ENCODE data around the gene PRRX2. TPM values are rescaled to one million over a fixed set of nuclear protein-coding genes. Genes with fewer than 3 reads are reported as not detected.
"Not testable (repeated sequence)": the region's sequence is repeated elsewhere in the genome, so short reads cannot be mapped to it uniquely, and the experiment has no call there.

The PRRX2 gene
- total RNA-seq, 1 donor from 2014 or later, result not detected

DNA sequence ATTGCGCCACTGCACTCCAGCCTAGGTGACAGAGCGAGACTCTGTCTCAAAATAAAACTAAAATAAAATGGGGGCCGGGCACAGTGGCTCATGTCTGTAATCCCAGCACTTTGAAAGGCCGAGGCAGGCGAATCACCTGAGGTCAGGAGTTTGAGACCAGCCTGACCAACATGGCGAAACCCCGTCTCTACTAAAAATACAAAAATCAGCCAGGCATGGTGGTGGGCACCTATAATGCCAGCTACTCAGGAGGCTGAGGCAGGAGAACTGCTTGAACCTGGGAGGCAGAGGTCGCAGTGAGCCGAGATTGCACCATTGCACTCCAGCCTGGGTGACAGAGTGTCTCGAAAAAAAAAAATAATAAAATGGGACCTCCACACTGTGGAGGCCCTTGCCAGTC is 29.1 kb upstream of the PRRX2 start:
- DNase-seq (ENCODE audit: low read depth, low spot score), result not testable (repeated sequence)

DNA sequence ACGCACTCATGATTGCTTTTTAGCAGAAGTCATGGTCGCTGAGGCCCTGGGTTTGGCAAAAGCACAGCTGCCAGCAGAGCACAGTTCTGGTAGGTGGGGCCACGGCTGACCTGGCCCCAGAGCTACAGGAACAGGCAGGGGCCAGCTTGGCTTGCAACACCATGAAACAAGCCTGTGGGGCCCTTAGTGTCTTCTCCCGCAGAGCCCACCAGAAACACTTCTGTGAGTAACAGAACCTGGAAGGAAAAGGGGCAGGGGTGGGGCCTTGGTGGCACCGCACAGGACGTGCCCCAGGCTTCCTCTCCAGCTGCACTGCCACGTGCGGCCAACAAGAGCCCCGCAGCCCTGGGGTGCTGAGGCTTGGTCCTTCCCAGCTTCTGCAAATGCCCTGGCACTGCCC is 28.3 kb upstream of the PRRX2 start:
- DNase-seq (ENCODE audit: low read depth, low spot score), result no peak

DNA sequence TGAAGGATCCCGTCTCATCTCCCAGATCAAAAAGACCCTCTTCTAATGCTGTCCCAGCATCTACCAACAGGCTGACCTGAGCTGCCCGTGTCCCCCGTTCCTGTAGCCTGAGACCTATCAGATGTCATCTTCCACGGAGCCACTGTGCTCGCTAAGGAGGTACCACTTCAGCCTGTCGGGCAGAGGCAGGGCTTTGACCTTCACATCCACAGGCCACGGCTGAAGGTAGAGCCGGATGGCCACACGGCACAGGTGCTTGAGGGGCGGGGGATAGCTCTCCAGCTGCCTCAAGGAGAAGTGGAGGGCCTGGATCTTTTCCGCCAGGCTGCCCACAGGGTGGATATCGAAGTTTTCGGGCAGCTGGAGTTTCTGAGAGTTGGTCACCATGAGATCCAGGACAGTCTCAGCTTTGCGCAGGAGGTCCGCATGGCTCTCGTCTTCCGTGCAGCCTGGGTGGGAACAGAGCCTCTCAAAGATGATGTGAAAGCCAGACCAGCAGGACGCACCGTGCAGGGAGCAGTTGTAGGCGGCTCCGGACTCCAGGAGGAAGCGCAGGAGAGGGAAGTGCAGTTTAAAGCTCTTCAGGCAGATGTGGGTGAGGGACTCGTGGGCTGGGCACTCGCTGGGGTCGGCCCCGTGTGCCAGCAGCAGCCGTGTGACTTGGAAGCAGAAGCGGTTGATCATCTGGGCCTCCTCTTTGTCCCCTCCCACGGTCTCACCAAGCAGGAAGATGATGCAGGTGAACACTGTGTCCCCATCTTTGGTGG is 27.6 kb upstream of the PRRX2 start:
- DNase-seq (ENCODE audit: low read depth, low spot score), result no peak

DNA sequence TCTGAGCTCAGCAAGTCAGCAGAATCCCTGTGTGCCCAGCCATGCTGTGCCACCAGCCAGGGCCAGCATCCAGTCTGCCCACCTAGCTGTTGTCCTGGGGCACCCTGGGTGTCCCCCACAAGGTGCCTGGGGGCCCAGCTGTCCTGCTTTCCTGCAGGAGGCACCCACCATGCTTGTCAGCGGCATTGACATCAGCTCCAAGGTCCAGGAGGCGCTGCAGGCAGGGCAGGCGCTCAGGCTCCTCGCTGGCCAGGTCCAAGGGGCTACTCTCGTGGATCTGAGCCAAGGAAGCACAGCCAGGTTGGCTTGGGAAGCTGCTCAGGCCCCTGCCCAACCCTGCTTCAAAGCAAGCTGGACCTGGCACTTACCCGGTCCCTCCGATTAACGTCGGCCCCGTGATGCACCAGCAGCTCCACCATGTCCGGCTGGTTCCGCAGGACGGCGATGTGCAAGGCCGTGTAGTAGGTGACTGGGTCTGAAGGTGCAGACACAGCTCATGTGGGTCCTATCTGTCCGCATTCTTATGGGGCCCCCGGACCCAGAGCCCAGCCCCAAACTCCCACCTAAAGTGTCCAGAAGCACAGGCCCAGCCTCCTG is 26.3 kb upstream of the PRRX2 start:
- DNase-seq (ENCODE audit: low read depth, low spot score), result no peak

DNA sequence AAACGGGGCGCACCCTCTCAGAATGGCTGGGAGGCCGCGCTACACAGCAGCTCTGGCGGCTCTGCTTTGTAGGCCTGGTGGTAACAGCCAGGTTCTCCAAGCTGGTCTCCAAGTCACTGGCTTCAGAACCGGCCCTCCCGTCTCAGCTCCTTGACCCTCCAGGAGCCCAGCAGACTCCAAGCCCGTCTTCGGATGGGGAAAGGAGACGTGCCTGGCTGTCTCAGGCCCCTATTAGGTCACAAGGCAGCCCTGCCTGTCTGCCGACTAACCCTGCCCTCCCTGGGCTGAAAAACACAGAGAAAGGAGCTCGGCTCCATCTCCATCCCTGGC is 25.7 kb upstream of the PRRX2 start:
- DNase-seq (ENCODE audit: low read depth, low spot score), result no peak

DNA sequence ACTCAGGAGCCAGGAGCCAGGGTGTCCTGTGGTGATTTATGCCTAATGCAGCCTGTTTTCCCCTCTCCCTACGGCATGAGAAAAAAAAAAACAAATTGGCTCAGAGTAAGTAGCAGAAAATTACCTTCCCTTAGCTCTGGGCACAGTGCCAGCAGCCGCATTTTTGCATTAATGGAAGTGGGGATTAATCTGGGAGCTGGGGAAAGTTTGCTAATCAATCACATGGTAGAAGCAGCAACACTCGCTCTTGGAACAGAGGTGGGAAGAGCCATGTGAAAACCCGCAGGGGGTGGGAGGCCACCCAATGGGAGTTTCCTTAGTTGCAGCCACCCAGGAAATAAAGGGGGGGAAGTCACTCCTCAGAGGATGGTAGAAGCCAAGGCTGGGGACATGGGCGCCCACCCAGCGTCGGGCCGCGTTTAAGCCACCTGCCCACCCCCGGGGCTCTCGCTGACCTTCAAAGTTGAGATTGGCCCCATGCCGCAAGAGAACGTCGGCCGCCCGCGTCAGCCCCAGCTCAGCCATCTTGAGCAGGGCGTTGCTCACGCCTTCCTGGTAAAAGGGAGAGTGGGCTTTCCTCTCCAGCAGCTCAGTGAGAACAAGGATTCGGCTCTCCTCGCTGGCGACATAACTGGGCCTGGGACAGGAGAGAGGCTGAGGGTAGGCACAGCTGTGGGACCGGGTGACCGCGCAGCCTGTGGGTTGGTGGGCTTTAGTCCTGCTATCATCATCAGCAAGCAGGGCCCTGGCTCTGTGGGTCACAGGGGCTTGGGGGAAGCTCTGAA is 25.2 kb upstream of the PRRX2 start:
- DNase-seq (ENCODE audit: low read depth, low spot score), result no peak

DNA sequence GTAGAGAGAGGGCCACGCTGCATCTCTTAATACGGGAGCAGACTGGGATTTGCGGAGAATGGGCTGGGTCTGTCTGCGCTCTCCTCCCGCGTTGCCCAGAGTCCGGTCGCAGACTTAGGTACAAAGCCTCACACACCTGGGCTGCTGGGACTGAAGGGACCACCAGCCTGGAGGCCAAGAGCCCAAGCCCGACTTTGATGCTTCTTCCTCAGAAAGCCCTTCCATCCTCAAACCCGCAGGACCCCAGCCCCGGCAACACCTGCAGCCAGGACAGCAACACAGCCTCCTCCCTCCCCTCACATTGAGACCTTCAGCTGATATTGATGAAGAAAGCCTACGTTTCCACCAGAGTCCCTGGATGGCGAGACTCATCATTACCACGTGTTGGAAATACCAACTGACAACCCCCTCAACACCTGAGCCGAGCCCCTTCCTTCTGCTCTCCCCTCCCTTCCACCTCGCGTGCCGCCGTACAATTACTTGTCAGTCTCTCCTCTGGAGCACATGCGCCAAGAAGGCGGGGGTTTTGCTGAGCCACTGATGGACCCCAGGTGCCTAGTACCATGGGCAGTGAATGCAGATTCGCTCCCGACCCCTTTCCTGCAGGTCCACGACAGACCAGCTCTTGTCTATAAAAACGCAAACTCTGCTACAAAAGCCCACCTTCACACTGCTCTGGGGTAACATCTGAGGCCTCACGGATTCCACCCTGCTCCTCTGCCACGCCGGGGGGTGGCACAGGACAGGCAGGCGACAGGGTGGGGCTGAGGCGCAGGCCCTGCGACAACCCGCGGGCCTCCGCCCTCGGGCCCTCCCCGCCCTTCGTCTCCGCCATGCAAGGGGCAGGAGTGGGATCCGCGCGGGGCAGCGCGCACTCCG is 24.3 kb upstream of the PRRX2 start:
- no peak for DNase-seq (ENCODE audit: low read depth, low spot score)

DNA sequence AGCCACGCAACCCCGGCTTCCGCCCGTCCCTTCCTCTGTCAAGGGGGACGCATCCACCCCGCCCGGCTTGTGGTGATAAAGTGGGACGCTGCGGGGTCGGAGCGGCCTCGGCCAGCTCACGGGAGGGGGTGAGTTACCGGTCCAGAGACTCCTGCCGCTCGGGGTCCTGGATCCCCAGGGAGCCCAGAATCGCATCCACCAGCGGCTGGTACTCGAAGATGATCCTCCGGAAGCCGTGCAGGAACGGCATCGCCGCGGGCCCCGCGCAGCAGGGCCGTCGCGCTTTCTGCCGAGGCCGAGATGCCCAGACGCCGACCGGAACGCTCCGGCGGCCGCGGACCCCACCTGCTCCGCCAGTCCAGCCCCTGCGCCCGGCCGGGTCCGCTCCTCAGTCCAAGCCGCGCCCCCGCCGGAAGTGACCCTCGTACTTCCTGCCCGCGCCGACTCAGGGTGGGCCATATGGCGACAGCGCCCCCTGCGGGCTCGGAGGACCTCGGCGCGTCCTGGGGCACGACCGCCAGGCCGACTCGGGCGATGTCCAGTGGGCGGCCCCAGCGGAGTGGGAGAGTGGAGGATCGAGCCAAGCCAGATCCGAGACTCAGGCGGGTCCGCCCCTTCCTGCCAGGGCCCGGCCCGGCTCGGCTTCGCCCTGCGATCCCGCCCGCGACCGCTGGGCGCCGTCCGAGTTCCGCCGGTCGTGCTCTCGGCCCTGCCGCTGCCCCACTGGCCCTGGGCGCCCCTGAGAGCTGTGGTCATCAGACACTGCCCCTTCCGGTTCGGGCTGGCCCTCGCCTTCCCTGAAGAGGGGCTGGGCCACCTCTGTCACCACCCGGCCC is 23.5 kb upstream of the PRRX2 start, which contains the start of gene ASB6:
TSS of gene ASB6 (minus strand) at position 402 of the 836 bp plus-strand sequence. CDS start at position 250, 152 bp downstream.
- DNase-seq (ENCODE audit: low read depth, low spot score), result peak; percentile 88

DNA sequence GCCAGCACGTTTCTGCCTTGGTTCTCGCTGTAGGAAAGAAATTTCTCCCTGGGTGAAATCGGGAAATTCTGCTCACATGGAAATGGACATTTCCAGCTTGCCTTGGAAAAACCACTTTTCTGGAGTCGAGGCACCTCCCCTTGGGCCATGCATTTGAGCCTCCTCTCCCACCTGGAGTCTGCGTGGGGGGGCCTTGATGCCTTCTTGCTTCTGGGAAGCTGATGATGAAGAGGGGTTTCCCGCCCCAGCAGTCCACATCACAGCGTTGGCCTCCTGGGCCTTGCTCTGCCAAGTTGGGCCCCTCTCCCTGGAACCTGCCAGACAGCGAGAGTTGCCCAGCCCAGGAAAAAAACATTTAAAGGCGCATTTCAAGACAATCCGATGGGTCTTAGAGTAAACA is 21.7 kb upstream of the PRRX2 start:
- no peak for DNase-seq (ENCODE audit: low read depth, low spot score)

DNA sequence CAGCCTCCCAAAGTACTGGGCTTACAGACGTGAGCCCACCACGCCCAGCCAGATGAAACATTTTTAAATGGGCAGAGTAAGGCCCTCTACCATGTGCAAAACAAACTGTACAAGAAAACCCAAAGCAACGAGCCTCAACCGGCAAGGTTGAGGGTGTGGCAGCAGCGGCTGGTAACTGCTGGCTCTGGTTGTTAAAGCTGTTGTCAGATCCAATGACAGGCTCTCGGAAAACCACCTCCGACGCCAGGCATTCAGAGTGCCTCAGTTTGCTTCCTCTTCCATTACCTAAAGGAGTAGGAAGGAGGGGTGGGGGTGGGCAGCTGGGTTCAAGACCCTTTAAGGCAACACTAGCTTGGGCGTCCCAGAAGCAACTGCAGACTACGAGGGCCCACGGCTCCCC is 21.1 kb upstream of the PRRX2 start:
- DNase-seq (ENCODE audit: low read depth, low spot score), result no peak

DNA sequence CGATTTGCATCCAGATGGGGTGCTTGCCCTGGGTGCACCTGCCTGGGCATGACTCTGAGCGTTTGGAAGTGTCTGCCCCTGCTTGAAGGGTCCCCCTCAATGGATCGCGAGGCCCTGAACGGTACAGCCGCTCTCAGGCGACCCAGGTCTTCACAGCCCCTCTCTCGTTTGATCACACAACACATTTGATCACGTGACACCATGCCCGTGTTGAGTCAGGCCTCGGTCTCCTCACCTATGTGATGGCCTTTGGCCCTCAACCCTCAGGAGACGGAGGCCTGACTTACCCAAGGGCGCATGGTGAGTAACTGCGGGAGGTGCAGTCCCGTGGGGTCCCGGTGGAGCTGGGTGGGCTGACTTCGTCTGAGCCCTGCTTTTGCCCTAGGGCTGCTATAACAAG is 20.5 kb upstream of the PRRX2 start:
- no peak for DNase-seq (ENCODE audit: low read depth, low spot score)

DNA sequence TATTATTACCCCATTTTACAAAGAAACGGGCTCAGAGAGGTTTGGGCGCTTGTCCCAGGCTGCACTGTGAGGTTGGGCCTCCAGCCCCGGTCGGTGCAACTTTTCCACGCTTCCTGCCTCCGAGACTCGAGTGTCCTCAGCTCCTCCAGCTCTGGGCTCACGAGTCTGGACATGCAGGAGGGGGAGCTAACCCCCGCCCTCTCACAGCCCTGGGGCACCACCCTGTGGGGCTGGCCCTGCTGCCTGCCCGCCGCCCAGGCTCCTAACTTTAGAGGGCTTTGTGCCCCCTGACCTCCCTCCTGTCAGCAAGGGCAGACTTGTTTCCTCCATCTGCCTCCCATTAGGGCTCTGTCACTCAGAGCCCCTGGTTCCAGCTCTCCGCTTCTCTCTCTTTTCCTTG is 19.2 kb upstream of the PRRX2 start:
- no peak for DNase-seq (ENCODE audit: low read depth, low spot score)

DNA sequence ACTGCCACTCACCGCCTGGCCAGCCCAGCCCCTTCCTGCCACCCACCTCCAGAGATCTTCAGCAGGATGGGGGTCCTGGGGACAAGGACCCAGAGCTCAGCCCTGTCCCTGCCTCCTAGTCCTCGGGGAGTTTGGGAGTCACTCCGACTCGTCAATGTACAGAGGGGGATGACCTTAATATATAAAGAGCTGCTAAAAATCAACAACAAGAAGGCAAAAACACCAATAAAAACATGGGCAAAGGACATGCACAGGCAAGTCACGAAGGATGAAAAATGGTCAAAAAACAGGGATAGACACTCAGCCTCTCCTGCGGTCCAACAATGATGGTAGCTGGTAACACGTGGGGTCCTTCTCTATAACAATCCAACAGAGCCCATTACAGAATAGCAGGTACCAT is 18.8 kb upstream of the PRRX2 start:
- no peak for DNase-seq (ENCODE audit: low read depth, low spot score)

DNA sequence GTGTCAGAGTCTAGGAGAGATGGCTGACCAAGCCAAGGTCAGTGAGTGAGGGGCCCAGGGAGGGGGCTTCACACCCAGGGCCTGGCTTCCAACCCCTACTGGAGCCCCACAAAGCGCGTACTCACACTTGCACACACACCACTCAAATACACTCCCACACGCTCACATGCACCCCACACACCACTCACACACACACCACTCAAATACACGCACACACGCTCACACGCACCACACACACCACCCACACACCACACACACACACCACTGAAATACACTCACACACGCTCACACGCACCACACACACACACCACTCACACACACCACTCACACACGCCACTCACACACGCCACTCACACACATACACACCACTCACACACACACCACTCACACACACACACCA is 17.8 kb upstream of the PRRX2 start:
- no peak for DNase-seq (ENCODE audit: low read depth, low spot score)

DNA sequence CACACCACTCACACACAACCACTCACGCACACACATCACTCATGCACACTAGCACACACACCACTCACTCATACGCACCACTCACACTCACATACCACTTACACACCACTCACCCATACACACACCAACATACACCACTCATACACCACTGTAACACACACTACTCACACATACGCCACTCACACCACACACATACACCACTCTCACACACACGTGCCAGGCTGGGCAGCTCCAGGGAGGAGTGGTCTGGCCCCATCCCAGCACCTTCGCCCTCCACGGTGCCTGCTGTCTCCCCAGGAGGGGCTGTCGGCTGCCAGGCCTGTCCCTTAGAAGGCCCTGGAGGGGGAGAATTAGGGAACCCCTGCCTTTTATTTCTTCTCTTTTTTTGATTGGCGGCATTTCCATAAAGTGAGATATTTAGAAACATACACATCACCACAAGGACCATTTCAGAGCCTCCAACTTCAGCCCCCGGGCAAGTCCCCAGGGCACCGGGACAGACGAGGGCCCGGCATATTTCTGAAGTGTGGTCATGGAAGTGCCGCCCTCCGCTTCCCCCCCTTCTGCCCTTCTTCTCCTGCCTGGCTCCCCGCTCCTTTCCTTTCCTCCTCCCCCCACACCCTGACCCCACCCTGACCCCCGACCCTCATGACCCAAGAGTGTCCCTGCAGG is 17.2 kb upstream of the PRRX2 start:
- DNase-seq (ENCODE audit: low read depth, low spot score), result no peak

DNA sequence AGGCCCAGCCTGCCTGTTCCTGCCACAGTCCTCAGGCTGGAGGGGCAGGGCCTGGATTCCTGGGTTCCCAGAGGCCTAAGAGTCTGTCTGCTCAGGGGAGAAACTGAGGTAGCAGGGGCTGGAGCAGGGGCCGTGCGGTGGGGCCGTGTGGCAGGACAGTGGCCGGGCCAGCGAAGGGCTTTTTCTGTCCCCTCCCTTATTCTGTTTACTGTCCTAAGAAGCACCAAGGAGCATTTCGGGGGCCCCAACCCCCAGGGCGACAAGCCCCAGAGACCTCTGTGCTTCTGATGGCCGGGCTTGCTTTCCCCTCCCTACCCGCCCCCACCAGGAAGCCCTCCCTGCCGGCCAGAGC is 16.7 kb upstream of the PRRX2 start:
- no peak for DNase-seq (ENCODE audit: low read depth, low spot score)

DNA sequence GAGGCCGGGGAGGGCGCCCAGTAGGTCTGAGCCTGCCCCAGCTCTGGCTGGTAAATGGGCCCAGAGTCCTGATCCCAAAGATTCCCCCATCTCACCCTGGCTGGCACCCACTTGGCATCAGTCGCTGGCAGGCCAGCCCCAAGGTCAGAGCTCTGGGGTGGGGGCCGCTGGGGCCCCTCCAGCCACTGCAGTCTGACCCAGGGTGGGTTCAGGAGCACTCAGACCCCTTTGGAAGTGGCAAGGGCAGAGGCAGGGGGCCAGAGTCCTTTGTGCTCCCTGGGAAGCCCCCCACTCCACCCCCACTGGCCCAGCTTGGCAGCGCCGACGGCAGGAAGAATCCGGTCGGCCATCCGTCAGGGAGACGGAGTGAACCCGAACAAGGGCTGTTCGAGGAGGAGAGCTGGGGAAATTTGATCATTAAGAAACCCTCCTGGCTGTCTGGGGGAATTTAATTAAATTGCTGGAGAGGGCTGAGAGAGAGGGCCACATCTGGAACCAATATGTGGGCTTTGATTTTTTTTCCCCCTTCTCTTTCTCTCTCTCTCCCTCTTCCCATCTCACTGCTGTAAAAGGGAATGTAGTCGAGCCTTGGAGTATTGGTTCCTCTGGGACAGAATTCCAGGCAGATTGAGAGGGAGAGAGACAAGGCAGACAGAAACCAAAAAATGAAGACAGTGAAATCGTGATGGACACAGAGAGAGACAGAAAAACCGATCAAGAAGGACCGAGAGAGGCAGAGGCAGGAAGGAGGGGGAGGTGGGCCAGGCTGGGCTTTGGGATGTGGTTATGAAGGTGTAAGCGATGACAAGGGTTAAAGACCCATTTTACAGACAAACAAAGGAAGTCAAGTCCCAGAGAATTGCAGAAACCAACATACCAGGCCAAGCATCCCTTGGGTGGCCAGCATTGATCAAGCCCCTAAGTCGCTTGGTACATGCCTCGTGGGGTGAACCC is 15.4 kb upstream of the PRRX2 start:
- DNase-seq (ENCODE audit: low read depth, low spot score), result no peak

DNA sequence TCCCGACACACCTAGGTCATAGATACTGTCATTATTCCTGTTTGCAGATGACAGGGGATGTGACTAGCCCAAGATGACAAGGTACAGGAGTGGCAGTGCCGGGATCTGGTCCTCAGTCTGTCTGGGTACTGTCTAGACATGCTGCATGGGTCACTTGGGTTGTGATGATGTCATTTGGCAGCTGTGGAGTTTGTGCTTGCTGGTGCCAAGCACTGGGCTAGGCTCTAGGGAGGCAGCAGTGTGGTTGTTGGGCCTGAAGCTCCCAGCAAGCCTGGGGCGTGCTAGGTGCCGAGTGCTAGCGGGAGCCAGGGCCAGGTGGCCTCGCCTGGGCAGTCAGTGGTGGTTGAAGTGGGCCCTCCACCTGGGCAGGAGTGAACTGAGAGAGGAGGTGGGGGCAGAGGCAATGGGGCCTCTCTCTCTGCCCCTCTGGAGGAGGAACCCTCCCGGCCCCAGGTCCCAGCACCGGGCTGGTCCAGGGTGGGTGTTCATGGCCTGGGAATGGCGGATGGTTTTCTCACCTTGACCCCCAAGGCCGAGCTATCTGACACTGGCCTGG is 14.7 kb upstream of the PRRX2 start:
- no peak for DNase-seq (ENCODE audit: low read depth, low spot score)

All from pulmonary artery endothelial cell (primary cell).